HTR-8/SVneo (cell line): ENCODE data around the gene CNGB1.
"Not testable (repeated sequence)": the region's sequence is repeated elsewhere in the genome, so short reads cannot be mapped to it uniquely, and the experiment has no call there.

Source experiments
- DNase-seq: peaks from one replicate; pipeline ENCODE4 v3.0.0; 2011; ENCODE audit warnings: low spot score, mixed read lengths; ENCODE audit not compliant: insufficient read length
- FAIRE-seq: peaks from 2 replicates; lab custom pipeline; 2011; peaks lifted over from hg19 to GRCh38; lab: Jason Lieb, UNC

Gene CNGB1

GRCh38 chr16:57914244-57915173 is 56.4 kb downstream of the CNGB1 start:
- no peak for FAIRE-seq
- no peak for DNase-seq

- FAIRE-seq: peak; percentile 100
- DNase-seq: no peak
Measured at GRCh38 chr16:57912529-57913260, 58.2 kb downstream of the CNGB1 start.

- DNase-seq (no peak), FAIRE-seq (no peak)
Measured at GRCh38 chr16:57911743-57912142, 59.2 kb downstream of the CNGB1 start.

- FAIRE-seq: no peak
Measured at GRCh38 chr16:57910696-57911095, 60.2 kb downstream of the CNGB1 start.

GRCh38 chr16:57908409-57908987 is 62.4 kb downstream of the CNGB1 start:
- DNase-seq (no peak), FAIRE-seq (no peak)

More at GRCh38 chr16:57910696-57911095, 60.2 kb downstream of the CNGB1 start:
- no peak for DNase-seq

GRCh38 chr16:57906382-57907316 is 64.3 kb downstream of the CNGB1 start:
- DNase-seq (no peak), FAIRE-seq (no peak)

- no peak for DNase-seq
- no peak for FAIRE-seq
Measured at GRCh38 chr16:57904101-57904500, 66.8 kb downstream of the CNGB1 start.

GRCh38 chr16:57903656-57904055 is 67.3 kb downstream of the CNGB1 start:
- no peak for FAIRE-seq

GRCh38 chr16:57901480-57902069 is 69.4 kb downstream of the CNGB1 start:
- no peak for DNase-seq

More at GRCh38 chr16:57903656-57904055, 67.3 kb downstream of the CNGB1 start:
- no peak for DNase-seq

GRCh38 chr16:57900796-57901479 is 70.0 kb downstream of the CNGB1 start:
- FAIRE-seq (no peak), DNase-seq (no peak)

More at GRCh38 chr16:57901480-57902069, 69.4 kb downstream of the CNGB1 start:
- peak; percentile 44 for FAIRE-seq

GRCh38 chr16:57899771-57900661 is 70.9 kb downstream of the CNGB1 start:
- FAIRE-seq: peak; percentile 89
- DNase-seq: peak; percentile 86

- DNase-seq (no peak), FAIRE-seq (no peak)
Measured at GRCh38 chr16:57898961-57899360, 72.0 kb downstream of the CNGB1 start.

GRCh38 chr16:57897996-57898395 is 72.9 kb downstream of the CNGB1 start:
- DNase-seq (no peak), FAIRE-seq (no peak)

- DNase-seq: no peak
- no peak for FAIRE-seq
Measured at GRCh38 chr16:57897053-57897784, 73.7 kb downstream of the CNGB1 start.

GRCh38 chr16:57895081-57895547 is 75.8 kb downstream of the CNGB1 start:
- not testable (repeated sequence) for DNase-seq, FAIRE-seq

- no peak for FAIRE-seq
Measured at GRCh38 chr16:57894390-57895080, 76.4 kb downstream of the CNGB1 start.

More at GRCh38 chr16:57894390-57895080, 76.4 kb downstream of the CNGB1 start:
- no peak for DNase-seq
